ENCODE results near the gene ERICH3. TPM values are rescaled to one million over a fixed set of nuclear protein-coding genes. Genes with fewer than 3 reads are reported as not detected.

Gene ERICH3
- total RNA-seq, 1 experiment from 2014 or later: not detected

DNA sequence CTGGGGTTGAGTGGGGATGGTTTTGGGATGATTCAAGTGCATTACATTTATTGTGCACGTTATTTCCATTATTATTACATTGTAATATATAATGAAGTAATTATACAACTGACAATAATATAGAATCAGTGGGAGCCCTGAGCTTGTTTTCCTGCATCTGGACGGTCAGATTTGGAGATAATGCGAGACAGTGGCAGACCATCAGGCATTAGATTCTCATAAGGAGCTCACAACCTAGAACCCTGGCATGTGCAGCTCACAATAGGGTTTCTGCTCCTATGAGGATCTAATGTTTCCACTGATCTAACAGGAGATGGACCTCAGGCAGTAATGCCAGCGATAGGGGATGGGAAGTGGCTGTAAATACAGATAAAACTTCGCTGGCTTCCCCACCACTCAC, 83.3 kb downstream of the ERICH3 start:
- Histone ChIP-seq H3K27me3 (ENCODE audit: insufficient read depth, low read length) (no peaks in the 10 kb centered on the region), H3K18ac (ENCODE audit: insufficient read length, low read depth, low read length) (no peak overlapping the region), H4K5ac (ENCODE audit: insufficient read length, low read depth, low read length) (no peak overlapping the region), H2BK5ac (ENCODE audit: insufficient read length, low read length) (no peak overlapping the region), H3K4me2 (ENCODE audit: insufficient read depth, insufficient read length, low read length) (no peak overlapping the region), H4K8ac (replicated peaks; ENCODE audit: insufficient read length, low read depth, low read length) (no peak overlapping the region), H3K27ac (ENCODE audit: insufficient read length, low read depth, low read length) (no peak overlapping the region), H3K9me3 (ENCODE audit: control insufficient read depth, low read depth, low read length) (no peaks in the 10 kb centered on the region), H2AK5ac (ENCODE audit: insufficient read length, low read length) (no peak overlapping the region), H2BK15ac (ENCODE audit: low read depth, low read length) (no peak overlapping the region), H3K23me2 (ENCODE audit: insufficient read length, low read depth, low read length, poor library complexity, severe bottlenecking) (no peaks in the 10 kb centered on the region), H3K4ac (ENCODE audit: low read depth, low read length) (no peak overlapping the region), H4K20me1 (ENCODE audit: control insufficient read depth, insufficient read depth, insufficient read length) (no peaks in the 10 kb centered on the region), H3K23ac (ENCODE audit: insufficient read length, low read depth, low read length) (no peak overlapping the region), H2BK120ac (ENCODE audit: low read depth, low read length, poor library complexity, severe bottlenecking) (no peak overlapping the region), H3K9ac (ENCODE audit: extremely low read depth, insufficient read length, low read length) (no peak overlapping the region), H3K79me2 (ENCODE audit: insufficient read depth, low read length) (no peaks in the 10 kb centered on the region), H4K91ac (ENCODE audit: insufficient read length, low read depth, low read length) (no peak overlapping the region), H2AFZ (ENCODE audit: low read length) (no peak overlapping the region), H3T11ph (ENCODE audit: low read length) (no peak overlapping the region), H2BK20ac (ENCODE audit: low read depth, low read length, poor library complexity, severe bottlenecking) (no peak overlapping the region), H3K79me1 (ENCODE audit: insufficient read depth, low read depth, low read length, poor library complexity, severe bottlenecking) (no peaks in the 10 kb centered on the region), H3K4me1 (ENCODE audit: insufficient read depth, low read length) (no peaks in the 10 kb centered on the region), H2BK12ac (ENCODE audit: insufficient read length, low read depth, low read length) (no peak overlapping the region), H3K14ac (ENCODE audit: insufficient read depth, low read length) (no peak overlapping the region), H3K56ac (ENCODE audit: insufficient read length, low read depth, low read length) (no peak overlapping the region)
- H3K9me3 Mint-ChIP-seq: no peaks in the 10 kb centered on the region
- no peak for DNase-seq
- no peak overlapping the region for H3K27ac Mint-ChIP-seq
- no peaks in the 10 kb centered on the region for H3K36me3 Mint-ChIP-seq (ENCODE audit: insufficient read depth in 1 of 3, low read depth in 3 of 3)
- no peak overlapping the region for H3K4me3 Mint-ChIP-seq
- TF ChIP-seq, protein P1, sequence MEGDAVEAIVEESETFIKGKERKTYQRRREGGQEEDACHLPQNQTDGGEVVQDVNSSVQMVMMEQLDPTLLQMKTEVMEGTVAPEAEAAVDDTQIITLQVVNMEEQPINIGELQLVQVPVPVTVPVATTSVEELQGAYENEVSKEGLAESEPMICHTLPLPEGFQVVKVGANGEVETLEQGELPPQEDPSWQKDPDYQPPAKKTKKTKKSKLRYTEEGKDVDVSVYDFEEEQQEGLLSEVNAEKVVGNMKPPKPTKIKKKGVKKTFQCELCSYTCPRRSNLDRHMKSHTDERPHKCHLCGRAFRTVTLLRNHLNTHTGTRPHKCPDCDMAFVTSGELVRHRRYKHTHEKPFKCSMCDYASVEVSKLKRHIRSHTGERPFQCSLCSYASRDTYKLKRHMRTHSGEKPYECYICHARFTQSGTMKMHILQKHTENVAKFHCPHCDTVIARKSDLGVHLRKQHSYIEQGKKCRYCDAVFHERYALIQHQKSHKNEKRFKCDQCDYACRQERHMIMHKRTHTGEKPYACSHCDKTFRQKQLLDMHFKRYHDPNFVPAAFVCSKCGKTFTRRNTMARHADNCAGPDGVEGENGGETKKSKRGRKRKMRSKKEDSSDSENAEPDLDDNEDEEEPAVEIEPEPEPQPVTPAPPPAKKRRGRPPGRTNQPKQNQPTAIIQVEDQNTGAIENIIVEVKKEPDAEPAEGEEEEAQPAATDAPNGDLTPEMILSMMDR (conservative IDR thresholded peaks at IDR 0.05): no peak
- no peaks in the 10 kb centered on the region for H3K27me3 Mint-ChIP-seq (ENCODE audit: low read depth)
- H3K4me1 Mint-ChIP-seq: no peaks in the 10 kb centered on the region
- no CpG with 5 or more reads among the region's 5 CpGs for whole genome bisulfite sequencing (ENCODE audit: extremely low coverage, insufficient read length, low lambda C conversion rate)

Measured in H9 (cell line).